ENCODE results near the gene FRMD1.

- TF ChIP-seq, protein P1, sequence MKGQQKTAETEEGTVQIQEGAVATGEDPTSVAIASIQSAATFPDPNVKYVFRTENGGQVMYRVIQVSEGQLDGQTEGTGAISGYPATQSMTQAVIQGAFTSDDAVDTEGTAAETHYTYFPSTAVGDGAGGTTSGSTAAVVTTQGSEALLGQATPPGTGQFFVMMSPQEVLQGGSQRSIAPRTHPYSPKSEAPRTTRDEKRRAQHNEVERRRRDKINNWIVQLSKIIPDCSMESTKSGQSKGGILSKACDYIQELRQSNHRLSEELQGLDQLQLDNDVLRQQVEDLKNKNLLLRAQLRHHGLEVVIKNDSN (IDR thresholded peaks at IDR 0.05), result no peak
- TF ChIP-seq YY1 (IDR thresholded peaks at IDR 0.05; ENCODE audit: low read depth) (no peak), FOXM1 (IDR thresholded peaks at IDR 0.05; ENCODE audit: borderline replicate concordance, low read depth) (no peak), TCF12 (IDR thresholded peaks at IDR 0.05; ENCODE audit: low read depth) (no peak), EP300 (IDR thresholded peaks at IDR 0.05; ENCODE audit: borderline replicate concordance) (no peak), RAD21 (IDR thresholded peaks at IDR 0.05; ENCODE audit: low read depth) (no peak), TAF1 (IDR thresholded peaks at IDR 0.05; ENCODE audit: low read depth) (no peak), CREB1 (IDR thresholded peaks at IDR 0.05; ENCODE audit: low read depth) (no peak), CEBPB (IDR thresholded peaks at IDR 0.05) (no peak)
- TF ChIP-seq, protein P2, sequence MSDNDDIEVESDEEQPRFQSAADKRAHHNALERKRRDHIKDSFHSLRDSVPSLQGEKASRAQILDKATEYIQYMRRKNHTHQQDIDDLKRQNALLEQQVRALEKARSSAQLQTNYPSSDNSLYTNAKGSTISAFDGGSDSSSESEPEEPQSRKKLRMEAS (IDR thresholded peaks at IDR 0.05), result no peak
- TF ChIP-seq, protein P3, sequence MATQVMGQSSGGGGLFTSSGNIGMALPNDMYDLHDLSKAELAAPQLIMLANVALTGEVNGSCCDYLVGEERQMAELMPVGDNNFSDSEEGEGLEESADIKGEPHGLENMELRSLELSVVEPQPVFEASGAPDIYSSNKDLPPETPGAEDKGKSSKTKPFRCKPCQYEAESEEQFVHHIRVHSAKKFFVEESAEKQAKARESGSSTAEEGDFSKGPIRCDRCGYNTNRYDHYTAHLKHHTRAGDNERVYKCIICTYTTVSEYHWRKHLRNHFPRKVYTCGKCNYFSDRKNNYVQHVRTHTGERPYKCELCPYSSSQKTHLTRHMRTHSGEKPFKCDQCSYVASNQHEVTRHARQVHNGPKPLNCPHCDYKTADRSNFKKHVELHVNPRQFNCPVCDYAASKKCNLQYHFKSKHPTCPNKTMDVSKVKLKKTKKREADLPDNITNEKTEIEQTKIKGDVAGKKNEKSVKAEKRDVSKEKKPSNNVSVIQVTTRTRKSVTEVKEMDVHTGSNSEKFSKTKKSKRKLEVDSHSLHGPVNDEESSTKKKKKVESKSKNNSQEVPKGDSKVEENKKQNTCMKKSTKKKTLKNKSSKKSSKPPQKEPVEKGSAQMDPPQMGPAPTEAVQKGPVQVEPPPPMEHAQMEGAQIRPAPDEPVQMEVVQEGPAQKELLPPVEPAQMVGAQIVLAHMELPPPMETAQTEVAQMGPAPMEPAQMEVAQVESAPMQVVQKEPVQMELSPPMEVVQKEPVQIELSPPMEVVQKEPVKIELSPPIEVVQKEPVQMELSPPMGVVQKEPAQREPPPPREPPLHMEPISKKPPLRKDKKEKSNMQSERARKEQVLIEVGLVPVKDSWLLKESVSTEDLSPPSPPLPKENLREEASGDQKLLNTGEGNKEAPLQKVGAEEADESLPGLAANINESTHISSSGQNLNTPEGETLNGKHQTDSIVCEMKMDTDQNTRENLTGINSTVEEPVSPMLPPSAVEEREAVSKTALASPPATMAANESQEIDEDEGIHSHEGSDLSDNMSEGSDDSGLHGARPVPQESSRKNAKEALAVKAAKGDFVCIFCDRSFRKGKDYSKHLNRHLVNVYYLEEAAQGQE (IDR thresholded peaks at IDR 0.05; ENCODE audit: low read depth), result no peak
Observed at GRCh38 chr6:168078943-168079405, at the start of gene FRMD1.

Data from Ishikawa (cell line).